Measurements from ENCODE around the gene PLG. TPM values are rescaled to one million over a fixed set of nuclear protein-coding genes. Genes with fewer than 3 reads are reported as not detected.
"Not testable (repeated sequence)": the region's sequence is repeated elsewhere in the genome, so short reads cannot be mapped to it uniquely, and the experiment has no call there.

The PLG gene
- total RNA-seq, 4 donors from 2014 or later = not detected

DNA sequence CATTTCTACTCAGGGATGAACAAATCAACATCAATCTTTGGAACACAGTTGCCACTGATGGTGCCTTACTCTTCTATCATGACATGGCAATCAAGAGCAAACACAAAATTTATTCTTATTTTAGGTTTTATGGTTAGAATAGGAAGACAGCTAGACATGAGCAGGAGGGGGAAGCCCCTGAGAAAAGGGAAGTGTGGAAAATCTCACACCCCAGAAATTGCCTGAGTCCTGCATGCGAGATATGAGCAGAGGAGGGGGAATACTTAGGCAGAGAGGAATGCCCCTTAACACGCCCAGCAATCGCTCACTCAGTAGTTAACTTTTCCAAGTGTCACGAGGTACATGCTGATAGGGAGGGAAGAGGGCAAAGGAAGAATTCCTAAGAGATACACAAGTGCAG, 79.3 kb downstream of the PLG start:
- intact Hi-C loops (cut with DNase I; ENCODE audit: low total_unique reads) = no loop called here
- 61 to 66% methylated on average over 4 of the region's 4 CpGs for WGBS, 2 donors (ENCODE audit: low coverage in 1 of 2)
- in situ Hi-C loops (cut with MboI; ENCODE audit: low pct_ligation_motif_present in 1 of 4, low pct_unique_long_range_greater_than_20kb in 1 of 4, low sequenced_read_pairs in 3 of 4) = no loop called here
- Histone ChIP-seq H3K36me3 (no peaks in the 10 kb centered on the region), H3K27me3 (no peaks in the 10 kb centered on the region), H3K4me1 (no peaks in the 10 kb centered on the region), H3K4me3 (no peak overlapping the region), H3K27ac (no peak overlapping the region), H3K9me3 (no peaks in the 10 kb centered on the region)
- no peak for TF ChIP-seq CTCF (IDR thresholded peaks at IDR 0.05)
- no peak for TF ChIP-seq POLR2A (IDR thresholded peaks at IDR 0.05)
- TF ChIP-seq POLR2AphosphoS5 (IDR thresholded peaks at IDR 0.05) = no peak
- TF ChIP-seq EP300 (IDR thresholded peaks at IDR 0.05; ENCODE audit: low read depth) = no peak
- DNase-seq = no peak

DNA sequence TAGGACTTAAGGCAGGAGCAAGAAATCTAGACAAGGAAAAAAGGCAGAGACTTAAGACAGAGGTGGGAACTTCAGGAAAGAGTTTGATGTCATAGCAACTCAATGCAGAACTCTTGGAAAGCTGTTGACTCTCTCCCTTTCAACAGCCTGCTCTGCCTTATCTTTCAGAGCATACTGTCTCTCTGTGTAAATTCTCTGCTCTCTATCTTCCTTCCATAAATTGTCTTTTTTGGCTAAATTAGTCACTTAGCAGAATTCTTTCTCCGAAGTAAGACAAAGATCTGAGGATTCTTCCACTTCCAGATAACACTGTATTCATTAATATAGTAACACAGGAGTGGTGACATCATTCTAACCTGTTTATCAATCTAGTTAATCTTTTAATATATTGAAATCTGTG, 80.2 kb downstream of the PLG start:
- in situ Hi-C loops (cut with MboI; ENCODE audit: low pct_ligation_motif_present in 1 of 4, low pct_unique_long_range_greater_than_20kb in 1 of 4, low sequenced_read_pairs in 3 of 4) (no loop called here), intact Hi-C loops (cut with DNase I; ENCODE audit: low total_unique reads) (no loop called here)
- TF ChIP-seq CTCF (IDR thresholded peaks at IDR 0.05) = no peak
- no peak for TF ChIP-seq POLR2AphosphoS5 (IDR thresholded peaks at IDR 0.05)
- no peak for TF ChIP-seq POLR2A (IDR thresholded peaks at IDR 0.05)
- no peak for TF ChIP-seq EP300 (IDR thresholded peaks at IDR 0.05; ENCODE audit: low read depth)
- Histone ChIP-seq H3K27me3 (no peaks in the 10 kb centered on the region), H3K36me3 (no peaks in the 10 kb centered on the region), H3K27ac (no peak overlapping the region), H3K9me3 (no peaks in the 10 kb centered on the region), H3K4me3 (no peak overlapping the region), H3K4me1 (no peaks in the 10 kb centered on the region)
- WGBS, 2 donors (ENCODE audit: low coverage in 1 of 2) = 60 to 80% methylated on average over 1 of the region's 1 CpG
- DNase-seq = no peak

DNA sequence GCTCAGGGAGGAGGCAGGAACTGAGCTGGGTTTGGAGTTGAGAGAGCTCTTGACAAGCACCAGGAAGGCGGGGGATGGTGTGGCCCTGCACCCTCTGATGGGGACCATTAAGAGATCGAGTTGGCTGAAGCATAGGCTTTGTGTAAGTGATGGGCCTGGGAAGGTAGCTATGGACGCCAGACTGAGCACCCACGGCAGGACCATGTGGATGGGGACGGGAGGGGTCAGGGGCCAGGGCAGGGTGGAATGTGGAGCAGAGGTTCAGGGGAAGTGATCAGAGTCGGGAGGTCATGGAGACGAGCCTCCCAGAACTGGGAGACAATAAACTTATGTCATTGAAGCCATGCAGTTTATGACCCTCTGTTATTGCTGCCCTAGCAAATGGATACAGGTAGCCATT, 81.7 kb downstream of the PLG start:
- in situ Hi-C loops (cut with MboI; ENCODE audit: low pct_ligation_motif_present in 1 of 4, low pct_unique_long_range_greater_than_20kb in 1 of 4, low sequenced_read_pairs in 3 of 4) (no loop called here), intact Hi-C loops (cut with DNase I; ENCODE audit: low total_unique reads) (no loop called here)
- Histone ChIP-seq H3K27ac (no peak overlapping the region), H3K27me3 (no peaks in the 10 kb centered on the region), H3K4me3 (no peak overlapping the region), H3K4me1 (no peaks in the 10 kb centered on the region), H3K36me3 (no peaks in the 10 kb centered on the region), H3K9me3 (no peaks in the 10 kb centered on the region)
- TF ChIP-seq EP300 (IDR thresholded peaks at IDR 0.05; ENCODE audit: low read depth) (no peak), CTCF (IDR thresholded peaks at IDR 0.05) (no peak), POLR2A (IDR thresholded peaks at IDR 0.05) (no peak), POLR2AphosphoS5 (IDR thresholded peaks at IDR 0.05) (no peak)
- 51 to 54% methylated on average over 6 to 7 of the region's 7 CpGs for WGBS, 2 donors (ENCODE audit: low coverage in 1 of 2)
- no peak for DNase-seq

GRCh38 chr6:160788126-160788525, 86.1 kb downstream of the PLG start:
- H3K9me3 ChIP-seq; H3K4me3 ChIP-seq; H3K27me3 ChIP-seq; H3K4me1 ChIP-seq; intact Hi-C loops (cut with DNase I; ENCODE audit: low total_unique reads); H3K27ac ChIP-seq; H3K36me3 ChIP-seq; in situ Hi-C loops (cut with MboI; ENCODE audit: low pct_ligation_motif_present in 1 of 4, low pct_unique_long_range_greater_than_20kb in 1 of 4, low sequenced_read_pairs in 3 of 4); DNase-seq: not testable (repeated sequence)
- WGBS, 2 donors (ENCODE audit: low coverage in 1 of 2) = 63 to 66% methylated on average over 3 of the region's 3 CpGs

GRCh38 chr6:160788806-160789205, 86.8 kb downstream of the PLG start:
- no peak for DNase-seq
- no peaks in the 10 kb centered on the region for H3K9me3 ChIP-seq
- H3K36me3 ChIP-seq = no peaks in the 10 kb centered on the region
- intact Hi-C loops (cut with DNase I; ENCODE audit: low total_unique reads) = no loop called here
- H3K27ac ChIP-seq = no peak overlapping the region
- TF ChIP-seq EP300 (IDR thresholded peaks at IDR 0.05; ENCODE audit: low read depth) (no peak), POLR2A (IDR thresholded peaks at IDR 0.05) (no peak), POLR2AphosphoS5 (IDR thresholded peaks at IDR 0.05) (no peak), CTCF (IDR thresholded peaks at IDR 0.05) (no peak)
- in situ Hi-C loops (cut with MboI; ENCODE audit: low pct_ligation_motif_present in 1 of 4, low pct_unique_long_range_greater_than_20kb in 1 of 4, low sequenced_read_pairs in 3 of 4) = no loop called here
- no peak overlapping the region for H3K4me3 ChIP-seq
- no peaks in the 10 kb centered on the region for H3K27me3 ChIP-seq
- no peaks in the 10 kb centered on the region for H3K4me1 ChIP-seq
- 69 to 78% methylated on average over 4 of the region's 4 CpGs for WGBS, 2 donors (ENCODE audit: low coverage in 1 of 2)

Measured in transverse colon (tissue), 4 donors.